MCF 10A (cell line): ENCODE measurements around the gene RGS17. TPM values are rescaled to one million over a fixed set of nuclear protein-coding genes. Genes with fewer than 3 reads are reported as not detected.

Source experiments
- BruUV-seq: library from RNA; stranded (reverse); fragments of 400-500 nt; replicated peaks from 2 replicates; lab custom pipeline; 2021; lab: Mats Ljungman, UMichigan
- CTCF ChIA-PET: fragments of 300-600 bp; sonication (Branson Sonifier 250); formaldehyde crosslinking; extraction: SDS; loops from one replicate; lab custom pipeline; 2021; ENCODE audit warnings: antibody characterized with exemption, inconsistent platforms; lab: Yijun Ruan, JAX
- POLR2A ChIA-PET: fragments of 300-600, 350-650 bp; sonication (Branson Sonifier 250); formaldehyde crosslinking; extraction: SDS; loops from one replicate; lab custom pipeline; 2020; ENCODE audit warnings: antibody characterized with exemption, inconsistent platforms; lab: Yijun Ruan, JAX
- DNase-seq: peaks from one replicate; pipeline ENCODE4 v3.0.0-alpha.2; 2018; ENCODE audit not compliant: unreplicated experiment
- H3K27ac Mint-ChIP-seq: one replicate; pipeline ENCODE4 v1.8.0; 2022; ENCODE audit warnings: mild to moderate bottlenecking, low read depth, mixed read lengths; ENCODE audit not compliant: unreplicated experiment
- H3K27me3 Mint-ChIP-seq: one replicate; pipeline ENCODE4 v1.8.0; 2022; ENCODE audit warnings: mixed read lengths; ENCODE audit not compliant: insufficient read depth, unreplicated experiment
- H3K36me3 Mint-ChIP-seq: one replicate; pipeline ENCODE4 v1.8.0; 2022; ENCODE audit warnings: mild to moderate bottlenecking, moderate library complexity, mixed read lengths; ENCODE audit not compliant: insufficient read depth, unreplicated experiment
- H3K4me1 Mint-ChIP-seq: one replicate; pipeline ENCODE4 v1.8.0; 2022; ENCODE audit warnings: mixed read lengths; ENCODE audit not compliant: insufficient read depth, unreplicated experiment
- H3K4me3 Mint-ChIP-seq: one replicate; pipeline ENCODE4 v1.8.0; 2022; ENCODE audit warnings: mild to moderate bottlenecking, moderate library complexity, mixed read lengths; ENCODE audit not compliant: unreplicated experiment
- H3K9me3 Mint-ChIP-seq: one replicate; pipeline ENCODE4 v1.8.0; 2022; ENCODE audit warnings: mixed read lengths; ENCODE audit not compliant: unreplicated experiment
- intact Hi-C: fragments of 100-400 bp; cut with micrococcal nuclease; formaldehyde crosslinking; loops from 2 replicates; pipeline ENCODE4 v1.14.1; 2022
- total RNA-seq: library from RNA; stranded (reverse); gene quantifications from 2 replicates; pipeline ENCODE4 v1.2.3, GENCODE V29; 2022
- TF ChIP-seq, protein P1 (sequence below): fragments of 200-600 bp; IDR thresholded peaks from one replicate; pipeline ENCODE4 v1.8.0; 2022; ENCODE audit warnings: antibody characterized with exemption, mild to moderate bottlenecking; ENCODE audit not compliant: unreplicated experiment

The RGS17 gene
- total RNA-seq, 1 experiment from 2014 or later, result 2.5 TPM

DNA sequence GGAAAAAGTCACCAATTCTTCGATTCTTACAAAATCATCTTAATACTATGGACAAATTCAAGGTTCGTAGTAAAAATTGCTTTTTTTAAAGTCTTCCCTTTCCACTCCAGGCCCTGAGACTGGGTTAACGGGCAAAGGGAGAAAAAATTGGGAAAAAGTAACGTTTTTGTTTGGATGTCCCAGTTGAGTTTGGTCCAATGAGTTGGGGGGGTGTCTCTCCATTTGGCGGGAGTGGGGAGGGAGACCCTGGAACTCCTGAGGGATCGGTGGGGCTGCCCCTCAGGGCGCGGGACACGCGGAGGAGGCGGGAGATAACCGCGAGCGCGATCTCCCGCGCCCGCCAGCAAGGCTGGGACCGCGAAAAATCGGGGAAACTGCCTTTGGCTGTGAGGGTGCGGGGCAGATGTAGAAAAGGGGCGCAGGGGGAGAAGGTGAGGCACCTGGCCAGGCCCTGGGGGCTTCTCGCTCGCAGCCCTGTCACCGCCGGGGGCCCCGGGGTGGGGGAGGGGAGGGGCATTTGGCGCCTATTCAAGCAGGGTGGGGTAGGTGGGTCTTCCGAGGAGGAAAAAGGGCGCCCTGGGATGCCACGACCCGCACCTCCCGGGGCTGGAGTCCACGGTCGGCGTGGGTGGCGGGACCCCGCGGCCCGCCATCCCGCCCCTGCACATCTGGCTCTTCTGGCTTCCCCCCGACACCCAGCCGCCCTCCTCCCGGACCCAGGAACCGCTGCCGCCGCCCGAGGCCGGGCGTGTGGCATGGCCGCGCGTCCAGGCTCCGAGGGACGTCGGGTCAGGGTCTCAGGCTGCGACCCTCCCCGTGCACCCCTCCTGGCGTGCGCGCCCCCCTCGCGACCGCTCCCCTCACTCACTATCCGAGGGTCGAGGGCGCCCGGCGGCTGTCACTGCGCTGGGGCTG lies 148.8 kb downstream of the RGS17 start:
- POLR2A ChIA-PET, result interaction anchor here (0.7 to 5.3 kb wide), 7 partner anchors 8 to 407 kb away, joined by 3 to 100 read pairs (median 5); partner anchors contain the start of gene MTRF1L
- no peaks in the 10 kb centered on the region for H3K9me3 Mint-ChIP-seq
- intact Hi-C loops, result no loop called here
- H3K27me3 Mint-ChIP-seq, result no peaks in the 10 kb centered on the region
- peaks cover 14% of the 10 kb centered on the region for H3K36me3 Mint-ChIP-seq
- H3K4me1 Mint-ChIP-seq, result peaks cover 28% of the 10 kb centered on the region
- TF ChIP-seq, protein P1, sequence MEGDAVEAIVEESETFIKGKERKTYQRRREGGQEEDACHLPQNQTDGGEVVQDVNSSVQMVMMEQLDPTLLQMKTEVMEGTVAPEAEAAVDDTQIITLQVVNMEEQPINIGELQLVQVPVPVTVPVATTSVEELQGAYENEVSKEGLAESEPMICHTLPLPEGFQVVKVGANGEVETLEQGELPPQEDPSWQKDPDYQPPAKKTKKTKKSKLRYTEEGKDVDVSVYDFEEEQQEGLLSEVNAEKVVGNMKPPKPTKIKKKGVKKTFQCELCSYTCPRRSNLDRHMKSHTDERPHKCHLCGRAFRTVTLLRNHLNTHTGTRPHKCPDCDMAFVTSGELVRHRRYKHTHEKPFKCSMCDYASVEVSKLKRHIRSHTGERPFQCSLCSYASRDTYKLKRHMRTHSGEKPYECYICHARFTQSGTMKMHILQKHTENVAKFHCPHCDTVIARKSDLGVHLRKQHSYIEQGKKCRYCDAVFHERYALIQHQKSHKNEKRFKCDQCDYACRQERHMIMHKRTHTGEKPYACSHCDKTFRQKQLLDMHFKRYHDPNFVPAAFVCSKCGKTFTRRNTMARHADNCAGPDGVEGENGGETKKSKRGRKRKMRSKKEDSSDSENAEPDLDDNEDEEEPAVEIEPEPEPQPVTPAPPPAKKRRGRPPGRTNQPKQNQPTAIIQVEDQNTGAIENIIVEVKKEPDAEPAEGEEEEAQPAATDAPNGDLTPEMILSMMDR, result no peak
- CTCF ChIA-PET, result no interaction called here
- no TSS peak for BruUV-seq
- DNase-seq, result no peak
- H3K4me3 Mint-ChIP-seq, result peak overlapping the region; percentile 87
- no peak overlapping the region for H3K27ac Mint-ChIP-seq

DNA sequence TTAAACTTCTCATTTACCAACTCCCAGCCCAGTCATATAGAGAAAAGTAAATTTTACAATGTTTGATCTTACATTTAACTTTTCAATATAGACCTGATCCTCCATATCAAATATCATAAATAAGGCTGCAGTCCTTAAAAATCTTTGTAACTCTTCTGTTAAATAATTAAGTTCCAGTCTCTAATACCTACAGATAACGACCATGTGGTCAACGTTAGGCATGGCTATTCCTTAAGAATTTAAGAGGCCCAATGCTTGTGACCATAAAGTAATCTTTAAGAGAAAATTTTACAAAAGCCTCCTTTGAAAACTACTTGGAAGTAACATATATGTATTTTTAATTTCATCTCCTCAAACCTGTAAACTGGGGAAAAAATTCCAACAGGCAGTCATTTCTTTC lies 149.9 kb downstream of the RGS17 start:
- DNase-seq, result no peak
- H3K36me3 Mint-ChIP-seq, result peaks cover 5% of the 10 kb centered on the region
- no peaks in the 10 kb centered on the region for H3K27me3 Mint-ChIP-seq
- peak overlapping the region; percentile 87 for H3K4me3 Mint-ChIP-seq
- H3K4me1 Mint-ChIP-seq, result peaks cover 37% of the 10 kb centered on the region
- TF ChIP-seq, protein P1, result no peak
- H3K9me3 Mint-ChIP-seq, result no peaks in the 10 kb centered on the region
- TSS peak; percentile 48 for BruUV-seq
- H3K27ac Mint-ChIP-seq, result peak overlapping the region; percentile 79
- intact Hi-C loops, result no loop called here
- CTCF ChIA-PET, result no interaction called here
- POLR2A ChIA-PET, result interaction anchor here (0.6 to 1.5 kb wide), 2 partner anchors 20 to 123 kb away, joined by 3 to 4 read pairs; no protein-coding TSS in a partner anchor

DNA sequence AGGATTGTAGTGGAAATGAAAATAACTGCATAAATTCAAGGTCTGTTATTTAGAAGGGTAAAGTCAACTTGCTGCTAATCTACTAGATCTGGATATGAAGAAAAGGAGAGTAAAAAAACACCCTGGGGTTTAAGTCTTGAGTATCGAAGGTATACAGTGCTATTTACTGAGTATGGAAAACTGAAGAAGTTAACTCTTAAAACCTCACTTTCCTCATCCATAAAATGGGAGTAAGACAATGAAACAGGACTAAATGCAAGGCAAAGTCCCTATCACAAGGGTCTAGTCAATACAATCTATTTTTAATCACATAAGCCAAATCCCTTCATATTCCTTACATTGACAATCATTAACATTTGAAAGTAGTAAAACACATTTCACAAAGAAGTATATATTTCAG lies 150.4 kb downstream of the RGS17 start:
- no peak for DNase-seq
- BruUV-seq, result no TSS peak
- H3K4me1 Mint-ChIP-seq, result peaks cover 43% of the 10 kb centered on the region

DNA sequence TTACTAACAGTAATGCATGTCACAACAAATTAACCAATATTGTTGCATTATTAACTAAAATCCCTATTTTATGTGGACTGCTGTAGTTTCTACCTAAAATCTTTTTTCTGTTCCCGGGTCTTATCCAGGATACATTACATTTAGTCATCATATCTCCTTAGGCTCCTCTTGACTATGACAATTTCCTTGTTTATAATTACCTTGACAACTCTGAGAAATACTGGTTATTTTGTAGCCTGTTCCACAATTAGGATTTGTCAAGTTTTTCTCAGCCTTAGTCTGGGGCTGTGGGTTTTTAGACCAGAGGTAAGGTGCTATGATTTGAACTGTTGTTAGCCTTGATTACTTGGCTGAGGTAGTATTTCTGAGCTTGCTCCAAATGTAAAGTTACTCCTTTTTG lies 152.0 kb downstream of the RGS17 start:
- no peaks in the 10 kb centered on the region for H3K9me3 Mint-ChIP-seq
- no peaks in the 10 kb centered on the region for H3K27me3 Mint-ChIP-seq
- ChIA-PET CTCF (interaction anchor here (0.6 kb wide), 1 partner anchor 565 kb away, joined by 3 read pairs; no protein-coding TSS in a partner anchor), POLR2A (interaction anchor here (0.6 to 4.8 kb wide), 3 partner anchors 24 to 61 kb away, joined by 3 to 42 read pairs (median 3); partner anchors contain the start of gene MTRF1L)
- peaks cover 13% of the 10 kb centered on the region for H3K36me3 Mint-ChIP-seq
- TF ChIP-seq, protein P1, result no peak
- DNase-seq, result no peak
- H3K27ac Mint-ChIP-seq, result peak overlapping the region; percentile 27
- no TSS peak for BruUV-seq
- intact Hi-C loops, result no loop called here
- H3K4me1 Mint-ChIP-seq, result peaks cover 43% of the 10 kb centered on the region
- H3K4me3 Mint-ChIP-seq, result no peak overlapping the region

More for the DNA sequence above, 150.4 kb downstream of the RGS17 start:
- Mint-ChIP-seq H3K36me3 (peaks cover 5% of the 10 kb centered on the region), H3K27ac (peak overlapping the region; percentile 79), H3K9me3 (no peaks in the 10 kb centered on the region), H3K4me3 (peak overlapping the region; percentile 87), H3K27me3 (no peaks in the 10 kb centered on the region)
- intact Hi-C loops, result no loop called here
- TF ChIP-seq, protein P1, result no peak
- POLR2A ChIA-PET, result interaction anchor here (0.9 to 1.6 kb wide), 3 partner anchors 21 to 28 kb away, joined by 3 to 4 read pairs (median 3); no protein-coding TSS in a partner anchor
- CTCF ChIA-PET, result no interaction called here
